ENCODE results near the gene FRMD4B. TPM values are rescaled to one million over a fixed set of nuclear protein-coding genes. Genes with fewer than 3 reads are reported as not detected.

FRMD4B gene
- total and polyA plus RNA-seq, 10 of the 15 experiments (the other 5 are each of a cell fraction or from before 2014, with no cell fraction given): 3.9 to 11.4 (median 8.0) TPM

DNA sequence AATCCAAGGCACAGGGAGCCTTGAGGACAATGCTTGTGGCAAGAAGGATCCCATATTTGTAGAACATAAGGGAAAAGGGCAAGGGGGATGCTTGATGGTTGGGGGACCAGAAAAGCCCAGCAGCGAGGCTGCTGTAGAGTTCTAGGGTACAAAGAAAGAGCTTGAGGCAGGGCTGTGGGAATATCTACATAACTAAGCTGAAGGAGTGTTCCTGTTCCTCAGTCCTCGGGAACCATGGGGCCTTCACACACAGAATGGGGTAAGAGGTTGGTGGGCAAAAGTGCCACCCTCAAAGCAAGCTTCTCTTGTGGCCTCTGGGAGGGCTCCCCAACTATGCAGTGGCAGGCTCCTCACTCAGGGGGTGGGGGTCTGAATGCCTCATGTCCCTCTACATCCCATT lies 6.5 kb upstream of the FRMD4B start (continued):
- TF ChIP-seq TBL1XR1 (IDR thresholded peaks at IDR 0.05; ENCODE audit: low read depth, low read length) (no peak), MTA3 (IDR thresholded peaks at IDR 0.05; ENCODE audit: borderline replicate concordance, low read length) (no peak), TCF12 (IDR thresholded peaks at IDR 0.05; ENCODE audit: low read depth, low read length) (no peak)
- TF ChIP-seq, protein P1, sequence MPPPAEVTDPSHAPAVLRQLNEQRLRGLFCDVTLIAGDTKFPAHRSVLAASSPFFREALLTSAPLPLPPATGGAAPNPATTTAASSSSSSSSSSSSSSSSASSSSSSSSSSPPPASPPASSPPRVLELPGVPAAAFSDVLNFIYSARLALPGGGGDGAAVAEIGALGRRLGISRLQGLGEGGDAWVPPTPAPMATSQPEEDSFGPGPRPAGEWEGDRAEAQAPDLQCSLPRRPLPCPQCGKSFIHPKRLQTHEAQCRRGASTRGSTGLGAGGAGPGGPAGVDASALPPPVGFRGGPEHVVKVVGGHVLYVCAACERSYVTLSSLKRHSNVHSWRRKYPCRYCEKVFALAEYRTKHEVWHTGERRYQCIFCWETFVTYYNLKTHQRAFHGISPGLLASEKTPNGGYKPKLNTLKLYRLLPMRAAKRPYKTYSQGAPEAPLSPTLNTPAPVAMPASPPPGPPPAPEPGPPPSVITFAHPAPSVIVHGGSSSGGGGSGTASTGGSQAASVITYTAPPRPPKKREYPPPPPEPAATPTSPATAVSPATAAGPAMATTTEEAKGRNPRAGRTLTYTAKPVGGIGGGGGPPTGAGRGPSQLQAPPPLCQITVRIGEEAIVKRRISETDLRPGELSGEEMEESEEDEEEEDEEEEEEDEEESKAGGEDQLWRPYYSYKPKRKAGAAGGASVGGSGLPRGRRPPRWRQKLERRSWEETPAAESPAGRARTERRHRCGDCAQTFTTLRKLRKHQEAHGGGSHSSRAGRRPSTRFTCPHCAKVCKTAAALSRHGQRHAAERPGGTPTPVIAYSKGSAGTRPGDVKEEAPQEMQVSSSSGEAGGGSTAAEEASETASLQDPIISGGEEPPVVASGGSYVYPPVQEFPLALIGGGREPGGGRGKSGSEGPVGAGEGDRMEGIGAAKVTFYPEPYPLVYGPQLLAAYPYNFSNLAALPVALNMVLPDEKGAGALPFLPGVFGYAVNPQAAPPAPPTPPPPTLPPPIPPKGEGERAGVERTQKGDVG (CRISPR knock-in tag; IDR thresholded peaks at IDR 0.05): no peak

DNA sequence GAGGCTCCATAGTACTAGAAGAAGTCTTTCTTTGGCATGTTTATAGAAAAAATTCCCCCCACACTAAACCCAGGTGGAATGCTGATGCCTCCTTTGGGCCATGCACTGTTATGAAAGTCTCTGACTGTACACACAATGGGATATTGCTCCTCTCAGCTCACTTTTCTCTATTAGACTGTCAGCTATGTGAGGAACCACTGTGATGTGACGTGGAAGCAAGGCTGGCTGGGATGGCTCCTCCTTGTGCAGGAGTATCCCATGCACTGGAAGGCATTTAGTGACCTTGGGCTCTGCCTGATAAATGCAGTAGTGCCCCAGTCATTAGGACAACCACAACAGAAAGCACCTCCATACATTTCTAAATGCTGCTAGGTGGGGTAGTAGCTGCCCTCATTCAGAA lies 5.7 kb upstream of the FRMD4B start:
- ATAC-seq (no peak), FAIRE-seq (no peak), DNase-seq (ENCODE audit: low read depth, low spot score) (no peak)
- no TSS peak for BruUV-seq (replicated peaks)
- intact Hi-C loops (cut with micrococcal nuclease; ENCODE audit: unreplicated experiment) (no loop called here), in situ Hi-C loops (cut with MboI) (no loop called here)
- no peak for TF ChIP-seq ATF7 (IDR thresholded peaks at IDR 0.05; ENCODE audit: low read depth)
- no peak for TF ChIP-seq EED (IDR thresholded peaks at IDR 0.05; ENCODE audit: low read depth)
- TF ChIP-seq ZNF207 (IDR thresholded peaks at IDR 0.05; ENCODE audit: borderline replicate concordance): no peak
- Histone ChIP-seq H3K9me3 (replicated peaks; ENCODE audit: control insufficient read depth, insufficient read depth, low read length) (no peaks in the 10 kb centered on the region), H2AFZ (ENCODE audit: control insufficient read depth, low read depth, low read length) (no peak overlapping the region), H3K27ac (ENCODE audit: control insufficient read depth, insufficient read depth) (no peak overlapping the region), H3K9ac (ENCODE audit: control insufficient read depth, insufficient read depth, low read length) (no peak overlapping the region), H3K27me3 (replicated peaks in 1 of 2; ENCODE audit: control insufficient read depth in 2 of 2, insufficient read depth in 2 of 2, low read length in 1 of 2) (peaks cover 0 to 5% of the 10 kb centered on the region in 2 experiments; a peak in 1 of 4 replicates), H3K4me2 (ENCODE audit: control insufficient read depth, insufficient read depth) (no peak overlapping the region), H3K36me3 (ENCODE audit: control insufficient read depth in 2 of 2, insufficient read depth in 2 of 2, low read length in 1 of 2) (no peaks in the 10 kb centered on the region), H3K4me3 (no peak overlapping the region), H3K79me2 (ENCODE audit: control insufficient read depth, insufficient read depth, low read length) (no peaks in the 10 kb centered on the region), H4K20me1 (ENCODE audit: control insufficient read depth, insufficient read depth) (no peaks in the 10 kb centered on the region), H3K4me1 (ENCODE audit: control insufficient read depth, insufficient read depth, low read length) (no peaks in the 10 kb centered on the region)
- POLR2A ChIA-PET: no interaction called here
- WGBS (ENCODE audit: insufficient coverage, insufficient replicate concordance, low lambda C conversion rate, missing lambda C conversion rate): 0% methylated on average over 1 of the region's 1 CpG
- RAD21 ChIA-PET (ENCODE audit: unreplicated experiment): no interaction called here
- CTCF ChIA-PET: interaction anchor here (1.0 kb wide), 1 partner anchor 230 kb away, joined by 5 read pairs; no protein-coding TSS in a partner anchor
- SMC1A ChIA-PET (ENCODE audit: uncharacterized antibody, unreplicated experiment): interaction anchor here (0.7 kb wide), 1 partner anchor 85 kb away, joined by 3 read pairs; no protein-coding TSS in a partner anchor
